ENCODE measurements around the gene TSC2.

Gene TSC2

DNA sequence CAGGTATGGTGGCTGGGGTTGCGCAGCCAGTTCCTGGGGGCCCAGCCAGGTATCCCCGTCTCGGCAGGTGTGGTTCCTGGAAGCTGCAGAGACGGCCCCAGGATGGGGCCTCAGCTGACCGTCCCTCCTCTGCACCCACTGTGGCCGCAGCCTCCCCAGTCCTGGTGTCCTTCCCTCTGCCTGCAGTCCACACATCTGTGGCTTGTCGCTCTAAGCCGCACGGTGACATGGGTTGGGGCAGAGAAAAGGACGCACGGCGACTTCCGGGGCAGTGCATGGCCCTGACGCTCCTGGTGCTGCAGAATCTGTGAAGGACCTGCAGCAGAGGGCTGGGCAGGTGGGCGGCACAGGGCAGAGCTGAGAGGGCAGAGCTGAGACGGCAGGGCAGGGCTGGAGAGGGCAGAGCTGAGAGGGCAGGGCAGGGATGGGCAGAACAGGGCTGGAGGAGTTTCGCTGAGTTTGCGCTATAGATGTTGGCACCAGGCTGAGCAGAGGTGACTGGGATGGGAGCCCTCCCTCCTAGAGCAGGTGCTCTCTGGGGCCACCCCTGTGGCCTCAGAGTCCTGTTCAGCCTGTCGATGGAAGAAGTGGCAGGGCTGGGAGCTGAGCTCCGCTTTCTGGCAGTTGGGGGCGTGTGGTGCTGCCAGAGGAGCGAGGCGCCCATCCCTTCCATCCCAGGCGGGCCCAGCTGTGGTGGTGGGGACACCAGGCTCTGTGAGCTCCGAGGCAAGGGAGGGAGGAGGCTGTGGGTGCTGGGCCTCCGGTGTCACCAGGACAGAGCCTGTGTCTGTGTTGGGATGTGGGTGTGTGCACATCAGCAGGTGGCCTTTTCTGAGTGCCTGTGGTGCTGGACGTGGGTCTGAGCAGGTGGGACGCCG lies 23.0 kb downstream of the TSC2 start:
- TF ChIP-seq CTCF (IDR thresholded peaks at IDR 0.05; ENCODE audit: control insufficient read depth, insufficient read depth, low read depth, low read length, missing control alignments) = no peak
- H3K4me3 ChIP-seq (ENCODE audit: control insufficient read depth, low read depth, low read length) = no peak overlapping the region
- DNase-seq (ENCODE audit: low read depth) = no peak

DNA sequence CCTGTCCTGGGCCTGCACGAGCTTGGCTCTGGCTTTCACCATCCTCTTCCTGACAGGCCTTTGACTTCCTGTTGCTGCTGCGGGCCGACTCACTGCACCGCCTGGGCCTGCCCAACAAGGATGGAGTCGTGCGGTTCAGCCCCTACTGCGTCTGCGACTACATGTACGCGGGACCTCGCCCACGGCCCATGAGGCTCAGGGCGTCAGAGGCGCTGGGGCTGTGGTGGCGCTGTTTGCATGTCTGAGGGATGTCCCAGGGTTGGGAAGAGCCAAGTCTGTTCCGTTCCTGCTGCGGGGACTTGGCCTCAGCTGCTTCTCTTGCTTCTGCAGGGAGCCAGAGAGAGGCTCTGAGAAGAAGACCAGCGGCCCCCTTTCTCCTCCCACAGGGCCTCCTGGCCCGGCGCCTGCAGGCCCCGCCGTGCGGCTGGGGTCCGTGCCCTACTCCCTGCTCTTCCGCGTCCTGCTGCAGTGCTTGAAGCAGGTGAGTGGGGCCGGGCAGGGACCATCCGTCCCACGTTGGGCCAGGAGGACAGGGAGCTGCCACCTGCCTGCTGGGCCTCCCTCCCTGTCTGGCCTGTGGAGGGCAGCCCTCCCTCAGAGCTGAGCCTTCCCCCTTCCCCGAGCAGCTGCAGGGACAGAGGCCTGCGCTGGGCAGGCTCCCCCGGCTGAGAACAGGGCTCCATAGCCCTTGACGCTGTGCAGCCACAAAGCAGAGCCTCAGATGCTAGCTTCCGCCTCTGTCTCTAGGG lies 23.8 kb downstream of the TSC2 start:
- no peak for TF ChIP-seq CTCF (IDR thresholded peaks at IDR 0.05; ENCODE audit: control insufficient read depth, insufficient read depth, low read depth, low read length, missing control alignments)
- no peak overlapping the region for H3K4me3 ChIP-seq (ENCODE audit: control insufficient read depth, low read depth, low read length)
- DNase-seq (ENCODE audit: low read depth) = no peak

DNA sequence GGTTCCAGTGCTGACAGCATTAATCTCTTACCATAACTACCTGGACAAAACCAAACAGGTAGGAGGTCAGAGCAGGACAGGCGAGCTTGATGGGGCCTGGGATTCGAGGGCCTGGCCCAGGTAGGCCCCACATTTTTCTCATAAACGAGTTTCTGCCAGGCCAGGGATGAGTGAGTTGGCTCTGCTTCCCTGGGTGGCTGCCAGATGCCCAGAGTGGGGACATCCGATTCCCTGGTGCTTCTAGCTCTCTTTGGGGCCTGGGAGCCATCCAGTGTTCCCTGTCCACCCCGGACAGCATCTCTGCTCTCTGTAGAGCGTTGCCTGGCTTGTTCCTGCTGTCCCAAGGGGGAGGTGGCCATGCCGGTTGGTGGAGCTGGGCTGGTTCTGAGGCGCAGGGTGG lies 25.1 kb downstream of the TSC2 start:
- no peak for TF ChIP-seq CTCF (IDR thresholded peaks at IDR 0.05; ENCODE audit: control insufficient read depth, insufficient read depth, low read depth, low read length, missing control alignments)
- DNase-seq (ENCODE audit: low read depth) = no peak
- no peak overlapping the region for H3K4me3 ChIP-seq (ENCODE audit: control insufficient read depth, low read depth, low read length)

DNA sequence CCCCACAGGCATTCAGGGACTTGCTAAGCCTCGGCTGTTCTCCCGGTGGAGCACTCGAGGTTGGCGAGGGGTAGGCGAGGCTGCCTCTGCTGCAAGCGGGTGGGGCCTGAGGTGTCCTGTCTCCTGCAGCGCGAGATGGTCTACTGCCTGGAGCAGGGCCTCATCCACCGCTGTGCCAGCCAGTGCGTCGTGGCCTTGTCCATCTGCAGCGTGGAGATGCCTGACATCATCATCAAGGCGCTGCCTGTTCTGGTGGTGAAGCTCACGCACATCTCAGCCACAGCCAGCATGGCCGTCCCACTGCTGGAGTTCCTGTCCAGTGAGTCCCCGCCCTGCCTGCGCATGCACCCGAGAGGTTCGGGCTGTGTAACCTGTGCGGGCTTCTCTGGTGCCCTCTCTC lies 26.3 kb downstream of the TSC2 start:
- no peak for TF ChIP-seq CTCF (IDR thresholded peaks at IDR 0.05; ENCODE audit: control insufficient read depth, insufficient read depth, low read depth, low read length, missing control alignments)
- DNase-seq (ENCODE audit: low read depth) = no peak
- H3K4me3 ChIP-seq (ENCODE audit: control insufficient read depth, low read depth, low read length) = no peak overlapping the region

DNA sequence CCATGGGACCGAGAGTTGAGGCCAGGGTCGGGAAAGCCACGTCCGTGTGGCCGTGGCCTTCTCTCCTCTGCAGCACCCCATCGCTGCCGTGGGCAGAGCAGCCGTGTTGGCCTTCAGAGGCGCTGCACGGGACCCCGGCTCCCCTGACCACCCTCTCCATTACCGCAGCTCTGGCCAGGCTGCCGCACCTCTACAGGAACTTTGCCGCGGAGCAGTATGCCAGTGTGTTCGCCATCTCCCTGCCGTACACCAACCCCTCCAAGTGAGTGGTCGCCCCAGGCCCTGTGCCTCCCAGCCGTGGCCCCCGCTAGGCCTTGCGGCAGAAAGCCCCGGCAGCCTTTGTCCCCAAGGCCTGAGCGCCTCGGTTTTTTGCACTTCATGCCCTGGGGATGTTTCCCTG lies 27.8 kb downstream of the TSC2 start:
- DNase-seq (ENCODE audit: low read depth) = no peak
- no peak for TF ChIP-seq CTCF (IDR thresholded peaks at IDR 0.05; ENCODE audit: control insufficient read depth, insufficient read depth, low read depth, low read length, missing control alignments)
- H3K4me3 ChIP-seq (ENCODE audit: control insufficient read depth, low read depth, low read length) = no peak overlapping the region

GRCh38 chr16:2076072-2076865 lies 28.5 kb downstream of the TSC2 start:
- H3K4me3 ChIP-seq (ENCODE audit: control insufficient read depth, low read depth, low read length) = no peak overlapping the region
- TF ChIP-seq CTCF (IDR thresholded peaks at IDR 0.05; ENCODE audit: control insufficient read depth, insufficient read depth, low read depth, low read length, missing control alignments) = no peak
- DNase-seq (ENCODE audit: low read depth) = no peak

Measured in AG09309 (cell line).